Measurements from ENCODE around the gene RNF151. TPM values are rescaled to one million over a fixed set of nuclear protein-coding genes. Genes with fewer than 3 reads are reported as not detected.

The RNF151 gene, protein sequence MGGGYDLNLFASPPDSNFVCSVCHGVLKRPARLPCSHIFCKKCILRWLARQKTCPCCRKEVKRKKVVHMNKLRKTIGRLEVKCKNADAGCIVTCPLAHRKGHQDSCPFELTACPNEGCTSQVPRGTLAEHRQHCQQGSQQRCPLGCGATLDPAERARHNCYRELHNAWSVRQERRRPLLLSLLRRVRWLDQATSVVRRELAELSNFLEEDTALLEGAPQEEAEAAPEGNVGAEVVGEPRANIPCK
- not detected in 2 replicates for total RNA-seq (2013; cell fraction: nucleolus; rRNA removed)
- 0.16 and 0.17 TPM in 2 replicates for total RNA-seq (2014; rRNA removed)
- not detected in 2 replicates for total RNA-seq (2014; rRNA removed; fragmentation: Illumina TruSeq; extraction: Trizol)
- 0.32 and 0.56 TPM in 2 replicates for total RNA-seq (2021)
- not detected for polyA plus RNA-seq (2011; ENCODE audit: low read depth)
- polyA plus RNA-seq (2011; rRNA removed): not detected in 2 replicates
- polyA plus RNA-seq (2011; cell fraction: cytosol; rRNA removed): 0.17 TPM in 1 of 2 replicates, not detected in the other
- polyA plus RNA-seq (2011; cell fraction: nucleus; rRNA removed): 0.21 and 0.39 TPM in 2 replicates
- polyA plus RNA-seq (2012): 0.52 TPM in 1 of 2 replicates, not detected in the other
- not detected in 2 replicates for polyA plus RNA-seq (2014; fragmentation: Illumina TruSeq; extraction: Trizol)
- polyA plus RNA-seq (2014; fragmentation: Nextera tagmentation; extraction: Ambion mirVana): not detected
- not detected in 2 replicates for polyA plus RNA-seq (2014; rRNA removed)
- not detected for polyA plus RNA-seq (2016; fragmentation: Nextera tagmentation; extraction: Ambion mirVana)
- polyA minus RNA-seq (2011; rRNA and poly(A)+ RNA removed): not detected in 2 replicates
- polyA minus RNA-seq (2011; cell fraction: cytosol; rRNA and poly(A)+ RNA removed): not detected in 2 replicates
- polyA minus RNA-seq (2011; cell fraction: nucleus; rRNA and poly(A)+ RNA removed): 0.57 TPM in 1 of 2 replicates, not detected in the other
- Bru-seq, nascent RNA: percentile 38 among the genes with signal in this experiment
- BruChase-seq, experiment 1, labeled RNA remaining after a 6-hour chase: percentile 33 among the genes with signal in this experiment
- percentile 28 among the genes with signal in this experiment for BruChase-seq, experiment 2, labeled RNA remaining after a 2-hour chase
- long read RNA-seq, experiment 1: 0 reads
- long read RNA-seq, experiment 2: 0 reads

DNA sequence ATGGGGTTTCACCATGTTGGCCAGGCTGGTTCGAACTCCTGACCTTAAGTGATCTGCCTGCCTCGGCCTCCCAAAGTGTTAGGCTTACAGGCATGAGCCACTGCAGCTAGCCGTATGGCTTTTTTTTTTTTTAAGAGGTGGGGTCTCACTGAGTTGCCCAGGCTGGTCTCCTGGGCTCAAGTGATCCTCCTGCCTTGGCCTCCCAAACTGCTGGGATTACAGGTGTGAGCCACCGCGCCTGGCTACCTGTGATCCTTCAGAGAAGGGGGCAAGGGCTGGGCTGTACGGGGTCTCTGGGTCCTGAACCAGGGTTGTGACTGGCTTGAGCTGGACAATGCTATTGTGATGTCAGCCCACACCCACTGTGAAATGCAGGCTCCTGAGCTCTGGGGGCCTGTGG is at the start of gene RNF151:
Gene RNF151 (plus strand): TSS at position 397 of the 400 bp plus-strand sequence. CDS start 26 bp downstream, outside the sequence.
- peaks cover 11 to 13% of the 10 kb centered on the region in 2 experiments; a peak in 3 of 4 replicates for H3K36me3 ChIP-seq (ENCODE audit: control insufficient read depth in 2 of 2, insufficient read depth in 2 of 2, low read length in 1 of 2)
- H3K4me2 ChIP-seq (ENCODE audit: control insufficient read depth, insufficient read depth): peak within 1 kb of the TSS; percentile 97
- ChIA-PET SMC1A (ENCODE audit: uncharacterized antibody, unreplicated experiment) (no interaction called here), RAD21 (ENCODE audit: unreplicated experiment) (interaction anchor here (0.5 kb wide), 1 partner anchor 18 kb away, joined by 3 read pairs; no protein-coding TSS in a partner anchor), POLR2A (interaction anchor here (0.5 to 3.3 kb wide), 6 partner anchors 8 to 175 kb away, joined by 3 to 25 read pairs (median 4); partner anchors contain the start of gene NOXO1), CTCF (interaction anchor here (1.3 to 1.4 kb wide), 3 partner anchors 15 to 34 kb away, joined by 4 to 5 read pairs (median 4); partner anchors contain the start of gene NOXO1)
- H3K27me3 ChIP-seq (replicated peaks in 1 of 2; ENCODE audit: control insufficient read depth in 2 of 2, insufficient read depth in 2 of 2, low read length in 1 of 2): no peaks in the 10 kb centered on the region
- peaks cover 53% of the 10 kb centered on the region for H3K79me2 ChIP-seq (ENCODE audit: control insufficient read depth, insufficient read depth, low read length)
- peak within 1 kb of the TSS; percentile 97 for H3K9ac ChIP-seq (ENCODE audit: control insufficient read depth, insufficient read depth, low read length)
- intact Hi-C loops (cut with micrococcal nuclease; ENCODE audit: unreplicated experiment): no loop called here
- H3K9me3 ChIP-seq (replicated peaks; ENCODE audit: control insufficient read depth, insufficient read depth, low read length): no peaks in the 10 kb centered on the region
- DNase-seq (ENCODE audit: low read depth, low spot score) (no peak), FAIRE-seq (no peak), ATAC-seq (no peak)
- WGBS (ENCODE audit: insufficient coverage, insufficient replicate concordance, low lambda C conversion rate, missing lambda C conversion rate): 99% methylated on average over 6 of the region's 6 CpGs
- no peak within 1 kb of the TSS for H2AFZ ChIP-seq (ENCODE audit: control insufficient read depth, low read depth, low read length)
- BruUV-seq (replicated peaks): no TSS peak
- TF ChIP-seq ZNF622 (IDR thresholded peaks at IDR 0.05): no peak
- TF ChIP-seq MTA2 (IDR thresholded peaks at IDR 0.05; ENCODE audit: low read depth): no peak
- no peak for TF ChIP-seq SREBF2 (IDR thresholded peaks at IDR 0.05; ENCODE audit: low read length)
- no peak for TF ChIP-seq SMC3 (IDR thresholded peaks at IDR 0.05; ENCODE audit: borderline replicate concordance, low read length)
- TF ChIP-seq KAT2A (conservative IDR thresholded peaks at IDR 0.05; ENCODE audit: control insufficient read depth, low read depth, low read length): no peak
- TF ChIP-seq MYB (IDR thresholded peaks at IDR 0.05; ENCODE audit: borderline replicate concordance, low read depth, low read length): no peak
- H4K20me1 ChIP-seq (ENCODE audit: control insufficient read depth, insufficient read depth): peaks cover 3% of the 10 kb centered on the region; the same call in 1 of the 2 replicates
- peak within 1 kb of the TSS; percentile 88 for H3K27ac ChIP-seq (ENCODE audit: control insufficient read depth, insufficient read depth)
- H3K4me1 ChIP-seq (ENCODE audit: control insufficient read depth, insufficient read depth, low read length): peaks cover 16% of the 10 kb centered on the region
- peak within 1 kb of the TSS; percentile 83 for H3K4me3 ChIP-seq
- in situ Hi-C loops (cut with MboI): no loop called here

Measured in GM12878 (cell line).